ENCODE results near the gene FBXO15.

The FBXO15 gene

DNA sequence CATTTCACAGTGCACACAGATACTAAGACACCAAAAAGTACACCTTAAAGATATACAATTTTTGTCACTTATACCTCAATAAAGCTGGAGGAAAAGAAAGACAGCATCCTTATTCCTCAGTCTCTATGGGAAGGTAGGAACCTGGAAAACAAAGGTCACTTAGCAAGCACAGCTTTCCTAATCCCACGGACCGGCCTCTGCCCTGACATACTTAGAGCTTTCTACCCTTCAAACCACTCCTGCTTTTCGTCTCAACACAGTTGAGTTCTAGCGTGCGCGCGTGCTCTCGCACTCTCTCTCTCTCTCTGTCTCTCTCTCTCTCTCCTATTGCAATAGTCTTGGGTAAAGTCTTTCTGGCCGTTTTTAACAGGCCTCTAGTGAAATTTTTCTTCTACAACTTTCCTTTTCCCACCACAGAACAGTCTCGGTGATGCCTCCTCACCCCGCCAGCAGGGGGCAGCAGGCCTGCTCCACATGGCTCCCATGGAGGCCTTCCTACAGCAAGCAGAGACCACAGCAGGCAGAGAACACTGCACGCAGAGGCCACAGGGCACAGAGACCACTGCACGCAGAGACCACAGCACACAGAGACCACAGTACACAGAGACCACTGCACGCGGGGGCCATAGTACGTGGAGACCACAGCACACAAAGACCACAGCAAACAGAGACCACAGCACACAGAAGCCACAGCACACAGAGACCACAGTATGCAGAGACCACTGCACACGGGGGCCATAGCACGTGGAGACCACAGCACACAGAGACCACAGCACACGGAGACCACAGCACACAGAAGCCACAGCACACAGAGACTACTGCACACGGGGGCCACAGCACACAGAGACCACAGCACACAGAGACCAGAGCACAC, 106.9 kb downstream of the FBXO15 start:
- DNase-seq = no peak

DNA sequence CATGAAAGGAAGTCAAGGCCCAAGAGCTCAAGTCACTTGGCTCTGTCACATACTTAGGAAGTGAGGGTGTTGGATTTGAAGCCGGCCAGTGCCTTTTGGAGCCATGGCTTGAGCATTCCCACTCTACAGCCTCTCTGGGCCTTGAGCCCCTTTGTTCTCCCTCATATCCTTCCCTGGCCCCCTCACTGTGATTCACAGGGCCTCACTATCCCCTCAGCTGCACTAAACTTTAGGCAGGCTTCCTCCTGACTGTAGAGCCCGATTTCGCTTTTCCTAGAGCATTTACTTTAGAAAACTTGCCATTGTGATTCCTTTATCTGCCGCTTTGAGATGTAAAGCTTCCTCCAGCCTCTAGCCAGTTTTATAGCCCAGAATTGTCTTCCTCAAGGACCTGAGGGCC, 107.6 kb downstream of the FBXO15 start:
- no peak for DNase-seq

DNA sequence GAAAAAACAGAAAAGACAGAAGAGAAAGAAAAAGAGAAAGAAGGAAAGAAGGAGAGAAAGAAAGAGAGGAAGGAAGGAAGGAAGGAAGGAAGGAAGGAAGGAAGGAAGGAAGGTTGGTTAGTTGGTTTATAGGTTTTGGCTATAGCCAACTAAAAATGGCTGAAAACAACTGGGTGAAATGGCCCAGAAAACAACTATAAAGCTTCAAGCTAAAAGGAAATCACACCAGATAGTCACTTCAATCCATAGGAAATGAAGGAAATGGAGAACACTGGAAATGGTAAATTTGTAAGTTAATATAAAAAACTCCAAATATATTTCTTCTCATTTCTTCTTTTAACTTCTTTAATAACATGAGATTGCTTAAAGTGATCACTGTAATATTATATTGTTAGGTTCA, 118.5 kb downstream of the FBXO15 start:
- DNase-seq = no peak
